Neural cell (in vitro differentiated cells): ENCODE measurements around the gene UMAD1. TPM values are rescaled to one million over a fixed set of nuclear protein-coding genes. Genes with fewer than 3 reads are reported as not detected.

ENCODE experiments used
- H2AFZ ChIP-seq: fragments of 200-600, 300-800 bp; sonication (generic), shearing (Covaris generic); 2 replicates; pipeline ENCODE4 v1.6.0; 2014; ENCODE audit warnings: low read depth, mild to moderate bottlenecking, antibody characterized with exemption, low read length, moderate library complexity
- H3F3A ChIP-seq: fragments of 200-600 bp; shearing (Covaris generic); 2 replicates; pipeline ENCODE4 v1.6.1; 2016; ENCODE audit warnings: mild to moderate bottlenecking, moderate library complexity, mixed read lengths, antibody characterized with exemption, low read length; ENCODE audit not compliant: insufficient read depth, poor library complexity, severe bottlenecking
- H3K27ac ChIP-seq: fragments of 200-600, 300-800 bp; sonication (generic), shearing (Covaris generic); 2 replicates; pipeline ENCODE4 v1.5.1; 2014; ENCODE audit warnings: mild to moderate bottlenecking, low read length, moderate library complexity
- H3K27me3 ChIP-seq: fragments of 300-800, 200-600 bp; sonication (generic), shearing (Covaris generic); 2 replicates; pipeline ENCODE4 v1.6.0; 2014; ENCODE audit warnings: mild to moderate bottlenecking, low read depth, low read length, moderate library complexity; ENCODE audit not compliant: insufficient read depth
- H3K36me3 ChIP-seq: fragments of 300-800, 200-600 bp; sonication (generic), shearing (Covaris generic); 2 replicates; pipeline ENCODE4 v1.5.1; 2014; ENCODE audit warnings: mild to moderate bottlenecking, antibody characterized with exemption, low read length, moderate library complexity; ENCODE audit not compliant: insufficient read depth
- H3K4me2 ChIP-seq: fragments of 300-800, 200-600 bp; sonication (generic), shearing (Covaris generic); 2 replicates; pipeline ENCODE4 v1.6.0; 2014; ENCODE audit warnings: mild to moderate bottlenecking, low read length
- H3K4me3 ChIP-seq: fragments of 300-800, 200-600 bp; sonication (generic), shearing (Covaris generic); 2 replicates; pipeline ENCODE4 v1.5.1; 2014; ENCODE audit warnings: mild to moderate bottlenecking, low read length, moderate library complexity
- H3K79me2 ChIP-seq: fragments of 200-600 bp; shearing (Covaris generic); replicated peaks from 2 replicates; pipeline ENCODE4 v1.6.0; 2014; ENCODE audit warnings: mild to moderate bottlenecking, low read length, moderate library complexity; ENCODE audit not compliant: insufficient read depth
- H3K9ac ChIP-seq: fragments of 300-800, 200-600 bp; sonication (generic), shearing (Covaris generic); 2 replicates; pipeline ENCODE4 v1.6.1; 2016; ENCODE audit warnings: mild to moderate bottlenecking, low read length, mixed read lengths
- H3K9me2 ChIP-seq: fragments of 200-600 bp; shearing (Covaris generic); 2 replicates; pipeline ENCODE4 v1.6.1; 2016; ENCODE audit warnings: mild to moderate bottlenecking, low read length, mixed read lengths; ENCODE audit not compliant: insufficient read depth
- H3K9me3 ChIP-seq: fragments of 200-600, 300-800 bp; sonication (generic), shearing (Covaris generic); 2 replicates; pipeline ENCODE4 v1.6.1; 2016; ENCODE audit warnings: mild to moderate bottlenecking, mixed run types, low read length, moderate library complexity, mixed read lengths
- H4K20me1 ChIP-seq: fragments of 200-600 bp; shearing (Covaris generic); 2 replicates; pipeline ENCODE4 v1.6.1; 2016; ENCODE audit warnings: mild to moderate bottlenecking, mixed run types; ENCODE audit not compliant: insufficient read depth
- EP300 ChIP-seq: fragments of 450-650 bp; conservative IDR thresholded peaks from 2 replicates; pipeline ENCODE4 v1.6.1; 2014; ENCODE audit warnings: antibody characterized with exemption, mild to moderate bottlenecking, moderate library complexity; ENCODE audit not compliant: poor library complexity, severe bottlenecking
- EZH2 ChIP-seq: fragments of 200-600, 300-800 bp; shearing (Covaris generic), sonication (generic); IDR thresholded peaks from 2 replicates; pipeline ENCODE4 v1.6.1; 2014; ENCODE audit warnings: antibody characterized with exemption, low read length, borderline replicate concordance, mild to moderate bottlenecking; ENCODE audit not compliant: insufficient read depth, poor library complexity, severe bottlenecking
- MXI1 ChIP-seq: fragments of 450-650 bp; conservative IDR thresholded peaks from 2 replicates; pipeline ENCODE4 v1.6.1; 2014; ENCODE audit warnings: antibody characterized with exemption, mild to moderate bottlenecking; ENCODE audit not compliant: poor library complexity, severe bottlenecking
- POLR2AphosphoS5 ChIP-seq: IDR thresholded peaks from 2 replicates; pipeline ENCODE4 v1.6.1; 2012
- RAD21 ChIP-seq: fragments of 450-650 bp; conservative IDR thresholded peaks from 2 replicates; pipeline ENCODE4 v1.6.1; 2014; ENCODE audit warnings: antibody characterized with exemption, mild to moderate bottlenecking, moderate library complexity
- SMC3 ChIP-seq: fragments of 450-650 bp; conservative IDR thresholded peaks from 2 replicates; pipeline ENCODE4 v1.6.1; 2014; ENCODE audit warnings: antibody characterized with exemption, mild to moderate bottlenecking, moderate library complexity; ENCODE audit not compliant: poor library complexity
- TAF1 ChIP-seq: IDR thresholded peaks from 2 replicates; pipeline ENCODE4 v1.6.1; 2012; ENCODE audit warnings: low read depth
- polyA plus RNA-seq: library from polyadenylated mRNA; depleted of rRNA; stranded (reverse); fragments of >200 nt; gene quantifications from 2 replicates; pipeline ENCODE4 v1.2.3, GENCODE V29; 2014
- TF ChIP-seq, protein P1 (sequence below): IDR thresholded peaks from 2 replicates; pipeline ENCODE4 v1.6.1; 2012; ENCODE audit warnings: borderline replicate concordance
- TF ChIP-seq, protein P2 (sequence below): fragments of 450-650 bp; IDR thresholded peaks from 2 replicates; pipeline ENCODE4 v1.5.1; 2014; ENCODE audit warnings: antibody characterized with exemption, mild to moderate bottlenecking, moderate library complexity; ENCODE audit not compliant: poor library complexity, severe bottlenecking

The UMAD1 gene
- polyA plus RNA-seq, 1 donor from 2014 or later = 14.7 TPM

DNA sequence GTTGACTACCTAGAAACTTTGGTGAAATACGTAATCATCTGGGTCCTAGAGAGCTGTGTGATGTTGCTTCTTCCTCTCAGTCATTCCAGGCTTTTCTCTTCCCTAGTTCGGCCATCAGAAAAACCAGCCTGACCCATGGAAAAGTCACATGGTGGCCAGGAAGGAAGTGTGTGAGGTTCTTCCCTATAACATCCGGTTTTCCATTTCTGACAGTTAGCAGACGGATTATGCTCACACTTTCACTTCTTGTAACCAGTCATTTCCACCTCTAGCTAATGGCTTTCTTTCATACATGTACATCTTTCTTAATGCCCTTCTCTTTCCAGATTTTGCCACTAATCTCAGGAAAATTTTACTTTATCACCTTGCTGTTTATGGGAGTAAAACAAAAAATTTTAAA, 218.0 kb downstream of the UMAD1 start:
- Histone ChIP-seq H3K4me2 (no peak overlapping the region), H3K79me2 (no peaks in the 10 kb centered on the region), H3K27ac (no peak overlapping the region), H3K9me2 (no peaks in the 10 kb centered on the region), H3K4me3 (no peak overlapping the region), H3F3A (no peaks in the 10 kb centered on the region), H3K9ac (no peak overlapping the region), H2AFZ (no peak overlapping the region), H3K9me3 (no peaks in the 10 kb centered on the region), H3K36me3 (no peaks in the 10 kb centered on the region), H4K20me1 (no peaks in the 10 kb centered on the region), H3K27me3 (no peaks in the 10 kb centered on the region)
- no peak for TF ChIP-seq POLR2AphosphoS5
- no peak for TF ChIP-seq EP300
- TF ChIP-seq, protein P1, sequence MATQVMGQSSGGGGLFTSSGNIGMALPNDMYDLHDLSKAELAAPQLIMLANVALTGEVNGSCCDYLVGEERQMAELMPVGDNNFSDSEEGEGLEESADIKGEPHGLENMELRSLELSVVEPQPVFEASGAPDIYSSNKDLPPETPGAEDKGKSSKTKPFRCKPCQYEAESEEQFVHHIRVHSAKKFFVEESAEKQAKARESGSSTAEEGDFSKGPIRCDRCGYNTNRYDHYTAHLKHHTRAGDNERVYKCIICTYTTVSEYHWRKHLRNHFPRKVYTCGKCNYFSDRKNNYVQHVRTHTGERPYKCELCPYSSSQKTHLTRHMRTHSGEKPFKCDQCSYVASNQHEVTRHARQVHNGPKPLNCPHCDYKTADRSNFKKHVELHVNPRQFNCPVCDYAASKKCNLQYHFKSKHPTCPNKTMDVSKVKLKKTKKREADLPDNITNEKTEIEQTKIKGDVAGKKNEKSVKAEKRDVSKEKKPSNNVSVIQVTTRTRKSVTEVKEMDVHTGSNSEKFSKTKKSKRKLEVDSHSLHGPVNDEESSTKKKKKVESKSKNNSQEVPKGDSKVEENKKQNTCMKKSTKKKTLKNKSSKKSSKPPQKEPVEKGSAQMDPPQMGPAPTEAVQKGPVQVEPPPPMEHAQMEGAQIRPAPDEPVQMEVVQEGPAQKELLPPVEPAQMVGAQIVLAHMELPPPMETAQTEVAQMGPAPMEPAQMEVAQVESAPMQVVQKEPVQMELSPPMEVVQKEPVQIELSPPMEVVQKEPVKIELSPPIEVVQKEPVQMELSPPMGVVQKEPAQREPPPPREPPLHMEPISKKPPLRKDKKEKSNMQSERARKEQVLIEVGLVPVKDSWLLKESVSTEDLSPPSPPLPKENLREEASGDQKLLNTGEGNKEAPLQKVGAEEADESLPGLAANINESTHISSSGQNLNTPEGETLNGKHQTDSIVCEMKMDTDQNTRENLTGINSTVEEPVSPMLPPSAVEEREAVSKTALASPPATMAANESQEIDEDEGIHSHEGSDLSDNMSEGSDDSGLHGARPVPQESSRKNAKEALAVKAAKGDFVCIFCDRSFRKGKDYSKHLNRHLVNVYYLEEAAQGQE = no peak
- no peak for TF ChIP-seq EZH2
- TF ChIP-seq, protein P2, sequence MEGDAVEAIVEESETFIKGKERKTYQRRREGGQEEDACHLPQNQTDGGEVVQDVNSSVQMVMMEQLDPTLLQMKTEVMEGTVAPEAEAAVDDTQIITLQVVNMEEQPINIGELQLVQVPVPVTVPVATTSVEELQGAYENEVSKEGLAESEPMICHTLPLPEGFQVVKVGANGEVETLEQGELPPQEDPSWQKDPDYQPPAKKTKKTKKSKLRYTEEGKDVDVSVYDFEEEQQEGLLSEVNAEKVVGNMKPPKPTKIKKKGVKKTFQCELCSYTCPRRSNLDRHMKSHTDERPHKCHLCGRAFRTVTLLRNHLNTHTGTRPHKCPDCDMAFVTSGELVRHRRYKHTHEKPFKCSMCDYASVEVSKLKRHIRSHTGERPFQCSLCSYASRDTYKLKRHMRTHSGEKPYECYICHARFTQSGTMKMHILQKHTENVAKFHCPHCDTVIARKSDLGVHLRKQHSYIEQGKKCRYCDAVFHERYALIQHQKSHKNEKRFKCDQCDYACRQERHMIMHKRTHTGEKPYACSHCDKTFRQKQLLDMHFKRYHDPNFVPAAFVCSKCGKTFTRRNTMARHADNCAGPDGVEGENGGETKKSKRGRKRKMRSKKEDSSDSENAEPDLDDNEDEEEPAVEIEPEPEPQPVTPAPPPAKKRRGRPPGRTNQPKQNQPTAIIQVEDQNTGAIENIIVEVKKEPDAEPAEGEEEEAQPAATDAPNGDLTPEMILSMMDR = no peak
- TF ChIP-seq MXI1 = no peak
- TF ChIP-seq RAD21 = no peak
- TF ChIP-seq SMC3 = no peak
- no peak for TF ChIP-seq TAF1

- no peaks in the 10 kb centered on the region for H3K9me3 ChIP-seq
- H3K4me2 ChIP-seq = no peak overlapping the region
- no peaks in the 10 kb centered on the region for H4K20me1 ChIP-seq
- no peaks in the 10 kb centered on the region for H3K27me3 ChIP-seq
- H2AFZ ChIP-seq = no peak overlapping the region
- H3K36me3 ChIP-seq = no peaks in the 10 kb centered on the region
- no peak overlapping the region for H3K4me3 ChIP-seq
- no peak overlapping the region for H3K27ac ChIP-seq
- H3K79me2 ChIP-seq = no peaks in the 10 kb centered on the region
- no peak for TF ChIP-seq EZH2
- TF ChIP-seq TAF1 = no peak
- TF ChIP-seq RAD21 = no peak
- TF ChIP-seq, protein P1 = no peak
- TF ChIP-seq MXI1 = no peak
- no peak for TF ChIP-seq EP300
- TF ChIP-seq, protein P2 = no peak
- H3K9me2 ChIP-seq = no peaks in the 10 kb centered on the region
- H3F3A ChIP-seq = no peaks in the 10 kb centered on the region
- H3K9ac ChIP-seq = no peak overlapping the region
Observed at GRCh38 chr7:7859411-7859810, 218.9 kb downstream of the UMAD1 start.
